PC-9 (cell line): ENCODE results near the gene DOCK4.

ENCODE experiments used
- CTCF ChIP-seq: fragments of 200-600 bp; sonication (generic); conservative IDR thresholded peaks from 2 replicates; pipeline ENCODE4 v1.6.1; 2017; ENCODE audit warnings: mixed run types, antibody characterized with exemption, mild to moderate bottlenecking, moderate library complexity
- EZH2 ChIP-seq: fragments of 200-600 bp; sonication (generic); IDR thresholded peaks from 2 replicates; pipeline ENCODE4 v1.8.0; 2017; ENCODE audit warnings: antibody characterized with exemption, low read depth

- no peak for TF ChIP-seq CTCF
- no peak for TF ChIP-seq EZH2
Observed at GRCh38 chr7:112015146-112015545, 191.1 kb downstream of the DOCK4 start.
